Fibroblast of the aortic adventitia (primary cell): ENCODE measurements around the gene GDF15. TPM values are rescaled to one million over a fixed set of nuclear protein-coding genes. Genes with fewer than 3 reads are reported as not detected.
"Not testable (repeated sequence)": the region's sequence is repeated elsewhere in the genome, so short reads cannot be mapped to it uniquely, and the experiment has no call there.

Experiments used
- DNase-seq: peaks from one replicate; pipeline ENCODE4 v3.0.0-alpha.2; 2010; ENCODE audit warnings: low read depth
- H3K4me3 ChIP-seq: 2 replicates; pipeline ENCODE4 v1.5.1; 2011; ENCODE audit warnings: low read depth, mild to moderate bottlenecking, control low read depth, low read length, moderate library complexity
- CTCF ChIP-seq: IDR thresholded peaks from 2 replicates; pipeline ENCODE4 v1.5.1; 2011; ENCODE audit warnings: mild to moderate bottlenecking, low read length, control low read depth, inconsistent platforms; ENCODE audit not compliant: insufficient read depth
- total RNA-seq: library from RNA; depleted of rRNA; stranded (reverse); fragments of >200 nt; gene quantifications from 2 replicates; pipeline ENCODE4 v1.2.3, GENCODE V29; 2012; ENCODE audit warnings: low replicate concordance

Gene GDF15
- total RNA-seq, 1 donor: 23.8 TPM

- DNase-seq: no peak
- TF ChIP-seq CTCF: no peak
- no peak overlapping the region for H3K4me3 ChIP-seq
Measured at GRCh38 chr19:18350490-18350889, 35.5 kb upstream of the GDF15 start.

GRCh38 chr19:18351544-18351943, 34.4 kb upstream of the GDF15 start:
- H3K4me3 ChIP-seq: no peak overlapping the region
- TF ChIP-seq CTCF: no peak
- DNase-seq: no peak

GRCh38 chr19:18353378-18354005, 32.5 kb upstream of the GDF15 start:
- no peak overlapping the region for H3K4me3 ChIP-seq
- TF ChIP-seq CTCF: no peak
- no peak for DNase-seq

- DNase-seq, H3K4me3 ChIP-seq: not testable (repeated sequence)
Measured at GRCh38 chr19:18354743-18355142, 31.2 kb upstream of the GDF15 start.

- no peak for TF ChIP-seq CTCF
- DNase-seq: no peak
- no peak overlapping the region for H3K4me3 ChIP-seq
Measured at GRCh38 chr19:18357041-18357440, 28.9 kb upstream of the GDF15 start.

- no peak for TF ChIP-seq CTCF
- no peak overlapping the region for H3K4me3 ChIP-seq
- no peak for DNase-seq
Measured at GRCh38 chr19:18361646-18362045, 24.3 kb upstream of the GDF15 start.

GRCh38 chr19:18362934-18363542, 22.9 kb upstream of the GDF15 start:
- no peak for TF ChIP-seq CTCF
- no peak overlapping the region for H3K4me3 ChIP-seq

More at GRCh38 chr19:18362934-18363542, 22.9 kb upstream of the GDF15 start:
- no peak for DNase-seq
